Retina (tissue), 1 donor: ENCODE measurements around the gene COX18.

Experiments used
- DNase-seq: peaks from one replicate; pipeline ENCODE4 v3.0.0-alpha.2; 2016

Gene COX18

DNA sequence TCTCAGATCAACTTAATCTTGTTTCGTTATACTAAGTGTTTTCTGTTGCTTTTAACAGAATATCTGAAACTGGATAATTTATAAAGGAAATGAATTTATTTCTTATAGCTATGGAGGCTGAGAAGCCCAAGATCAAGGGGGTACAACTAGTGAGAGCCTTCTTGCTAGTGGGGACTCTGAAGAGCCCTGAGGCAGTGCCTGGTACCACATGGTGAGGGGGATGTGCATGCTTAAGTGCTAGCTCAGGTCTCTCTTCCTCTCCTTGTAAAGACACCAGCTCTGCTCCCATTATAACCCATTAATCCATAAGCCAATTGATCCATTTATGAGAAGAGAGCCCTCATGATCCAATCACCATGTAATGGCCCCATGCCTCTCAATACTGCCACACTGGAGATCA, 17.9 kb downstream of the COX18 start:
- no peak for DNase-seq

DNA sequence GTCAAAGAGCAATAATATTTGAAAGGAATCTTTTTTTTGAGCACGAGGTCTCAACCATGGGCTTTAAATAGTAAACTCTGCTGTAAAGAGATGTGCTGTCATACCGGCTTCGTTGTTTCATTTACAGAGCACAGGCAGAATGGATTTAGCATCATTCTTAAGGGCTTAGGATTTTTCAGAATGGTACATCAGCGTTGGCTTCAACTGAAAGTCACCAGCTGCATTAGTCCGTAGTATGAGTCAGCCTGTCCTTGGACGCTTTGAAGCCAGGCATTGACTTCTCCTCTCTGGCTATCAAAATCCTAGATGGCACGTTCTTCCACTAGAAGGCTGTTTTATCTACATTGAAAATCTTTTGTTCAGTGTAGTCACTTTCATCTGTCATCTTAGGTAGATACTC, 23.6 kb downstream of the COX18 start:
- no peak for DNase-seq

DNA sequence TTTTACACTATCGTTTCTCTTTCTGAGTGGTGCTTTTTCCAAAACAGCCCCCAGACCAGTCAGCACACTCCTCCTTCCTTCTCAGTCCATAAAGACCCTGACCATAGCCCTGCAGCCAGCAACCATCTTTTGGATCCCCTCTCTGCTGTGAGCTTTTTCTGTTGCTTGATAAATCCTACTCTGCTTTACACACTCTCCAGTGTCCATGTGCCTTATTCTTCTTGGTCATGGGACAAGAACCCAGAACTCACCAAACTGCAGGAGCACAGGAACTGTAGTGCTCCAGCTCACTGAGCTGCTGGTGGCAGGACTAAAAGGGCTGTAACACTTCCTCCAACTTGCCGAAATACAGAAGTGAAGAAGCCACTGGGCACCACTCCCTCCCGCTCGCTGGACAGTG, 32.5 kb downstream of the COX18 start:
- DNase-seq = no peak

DNA sequence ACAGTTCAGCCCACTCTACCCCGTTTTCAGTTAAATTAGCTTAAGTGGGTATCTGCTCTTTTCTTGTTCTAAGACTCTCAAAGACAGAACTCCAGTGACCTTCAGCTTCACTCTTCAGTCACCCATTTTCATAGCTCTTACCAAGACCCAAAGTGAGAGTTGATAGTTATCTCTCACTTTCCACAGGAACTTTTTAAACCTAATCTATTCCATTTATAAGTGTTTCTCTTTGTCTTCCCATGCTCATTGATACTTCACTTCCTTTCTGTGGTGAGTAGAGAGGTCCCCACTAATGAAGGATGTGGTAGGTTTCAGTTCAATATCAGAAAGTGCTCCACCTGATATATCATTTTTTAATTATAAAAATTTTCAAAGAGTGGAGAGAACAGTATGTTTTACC, 33.4 kb downstream of the COX18 start:
- DNase-seq = no peak

DNA sequence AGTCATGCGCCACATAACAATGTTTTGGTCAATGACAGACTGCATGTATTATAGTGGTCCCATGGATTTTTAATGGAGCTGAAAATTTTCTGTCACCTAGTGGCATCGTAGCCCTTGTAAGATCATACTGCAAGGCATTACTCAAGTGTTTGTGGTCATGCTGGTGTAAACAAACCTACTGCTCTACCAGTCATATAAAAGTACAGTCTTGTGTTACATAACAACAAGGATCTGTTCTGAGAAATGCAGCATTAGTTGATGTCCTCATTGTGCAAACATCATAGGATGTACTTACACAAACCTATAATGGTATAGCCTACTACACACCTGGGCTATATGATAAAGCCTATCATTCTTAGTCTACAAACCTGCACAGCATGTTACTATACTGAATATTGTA, 34.6 kb downstream of the COX18 start:
- DNase-seq = no peak

DNA sequence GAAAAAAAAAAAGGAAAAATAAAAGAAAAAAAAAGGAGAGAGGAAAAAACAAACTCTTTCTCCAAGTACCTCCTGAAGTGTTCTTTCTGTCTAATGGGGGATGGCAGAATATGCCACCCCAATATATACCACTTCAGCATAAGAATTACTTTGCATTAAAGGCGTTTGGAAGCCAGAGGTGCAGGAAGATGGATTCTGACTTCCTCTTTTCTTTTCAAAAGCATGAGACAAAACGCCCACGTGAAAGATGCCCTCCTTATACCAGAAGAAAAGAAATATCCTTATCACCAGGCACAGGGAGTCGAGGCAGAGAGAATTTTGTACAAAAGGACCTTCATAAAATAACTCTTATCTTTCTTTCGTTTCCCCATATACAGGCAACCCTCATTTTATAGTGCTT, 40.9 kb downstream of the COX18 start:
- DNase-seq = no peak

DNA sequence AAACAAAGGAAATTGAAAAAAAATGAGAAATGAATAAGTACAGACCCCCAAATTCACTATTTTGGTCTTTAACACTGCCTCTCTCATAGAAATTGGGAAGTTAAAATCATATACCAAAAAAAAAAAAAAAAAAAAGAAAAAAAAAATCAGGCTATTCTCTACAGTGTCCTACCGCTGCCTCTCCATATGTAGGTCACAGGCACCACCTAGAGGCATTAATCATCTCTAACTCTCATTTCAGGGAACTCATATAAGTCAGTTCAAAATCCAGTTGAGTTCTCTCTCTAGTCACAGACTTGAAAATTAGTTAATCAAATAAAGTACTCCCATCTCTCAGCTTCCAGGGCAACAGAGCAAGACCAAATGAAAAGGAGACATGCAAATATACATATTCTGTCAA, 47.9 kb downstream of the COX18 start:
- peak; percentile 11 for DNase-seq

DNA sequence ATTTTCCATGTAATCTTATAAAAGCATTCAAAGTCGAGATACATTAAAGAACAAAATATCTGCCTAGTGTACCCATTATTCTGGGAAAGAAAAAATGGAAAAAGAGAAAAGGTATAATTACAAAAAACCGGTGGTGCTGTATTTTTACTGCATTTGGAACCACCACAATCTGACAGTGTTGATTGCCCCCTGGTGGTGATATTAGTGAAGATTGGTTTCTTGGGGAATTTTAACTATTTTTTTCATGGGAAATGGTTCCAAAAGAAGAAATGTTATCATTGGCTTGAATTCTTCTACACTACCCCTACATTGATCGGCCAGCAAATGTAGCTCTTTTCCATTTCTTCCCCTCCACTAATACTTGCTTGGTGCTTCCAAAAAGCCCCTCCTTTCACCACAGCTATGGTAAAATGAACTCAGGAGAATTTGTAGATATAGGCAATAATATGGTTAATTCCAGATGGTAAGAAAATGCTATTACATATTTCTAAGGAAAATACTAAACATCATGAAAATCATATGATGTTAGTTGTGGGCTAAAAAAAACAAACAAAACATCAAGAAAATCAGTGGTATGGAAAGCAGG, 50.0 kb downstream of the COX18 start:
- peak; percentile 44 for DNase-seq

DNA sequence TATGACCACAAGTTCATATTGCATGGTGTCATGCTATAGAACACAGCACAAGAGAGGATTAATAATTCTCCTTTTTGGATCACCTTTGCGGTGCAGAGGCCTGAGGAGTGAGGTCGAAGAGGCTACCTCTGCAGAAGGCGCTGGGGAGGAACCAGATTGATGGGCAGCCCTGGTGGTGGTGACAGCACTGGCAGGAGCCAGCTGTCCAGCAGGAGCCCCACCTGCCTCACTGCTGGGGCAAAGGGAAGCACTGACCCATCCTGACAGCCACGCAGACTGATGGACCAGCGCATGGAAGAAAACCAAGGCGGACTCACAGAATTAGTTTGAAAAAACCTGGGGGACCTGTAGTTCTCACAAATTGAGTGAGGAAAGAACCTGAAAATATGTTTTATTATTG, 50.9 kb downstream of the COX18 start:
- DNase-seq = no peak

DNA sequence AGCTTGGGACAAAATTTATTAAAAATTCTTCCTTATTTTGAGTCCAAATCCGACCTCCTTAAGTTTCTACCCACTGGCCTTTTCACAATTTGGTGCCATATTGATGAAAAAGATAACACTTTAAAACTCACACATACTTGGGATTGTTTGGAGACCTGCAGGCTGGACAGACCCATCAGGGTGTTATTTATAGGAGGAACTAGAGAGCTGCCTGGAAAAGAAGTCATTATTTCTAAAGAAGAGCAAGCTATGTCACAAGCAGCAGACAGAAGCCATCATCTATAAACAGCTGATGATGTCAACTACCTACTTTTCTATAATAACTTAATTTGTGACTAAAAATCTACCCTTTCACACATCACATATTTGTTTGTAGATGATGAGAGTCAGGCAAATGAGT, 56.2 kb downstream of the COX18 start:
- DNase-seq = no peak

DNA sequence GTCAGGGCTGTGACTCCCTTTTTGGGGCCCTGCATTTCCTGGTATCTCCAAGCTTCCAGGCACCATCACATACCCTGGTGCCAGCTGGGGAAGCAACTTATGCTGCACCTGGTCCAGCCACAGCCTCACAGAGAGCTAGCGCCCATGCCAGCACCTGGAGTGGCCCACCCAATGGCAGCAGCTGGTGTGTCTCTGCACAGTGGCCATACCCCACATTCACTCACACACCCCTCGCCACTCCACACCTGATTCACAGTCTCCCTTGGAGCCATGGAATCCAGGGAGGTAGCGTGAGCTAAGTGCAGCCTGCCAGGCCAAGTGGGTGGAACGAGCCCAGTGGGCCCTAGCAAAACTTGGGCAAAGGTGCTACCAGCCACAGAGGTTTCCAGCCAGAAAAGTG, 56.8 kb downstream of the COX18 start:
- no peak for DNase-seq

DNA sequence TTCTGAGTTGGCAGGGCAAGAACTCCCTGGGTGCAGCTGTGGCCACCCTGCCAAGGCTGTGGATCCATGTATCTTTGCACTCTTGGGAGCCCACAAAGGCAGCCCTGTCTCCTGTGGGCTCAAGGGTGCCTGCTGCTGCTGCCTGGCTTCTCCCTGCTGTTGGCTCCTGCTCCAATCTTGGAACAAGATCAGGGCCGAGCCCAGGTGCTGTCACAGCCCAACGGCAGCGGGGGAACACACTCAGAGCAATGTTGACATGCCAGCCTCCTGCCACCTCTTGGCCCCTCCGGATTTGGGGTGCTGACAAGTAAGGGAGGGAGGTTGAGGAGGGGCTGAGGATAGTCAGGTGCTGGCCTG, 57.9 kb downstream of the COX18 start:
- DNase-seq = no peak

DNA sequence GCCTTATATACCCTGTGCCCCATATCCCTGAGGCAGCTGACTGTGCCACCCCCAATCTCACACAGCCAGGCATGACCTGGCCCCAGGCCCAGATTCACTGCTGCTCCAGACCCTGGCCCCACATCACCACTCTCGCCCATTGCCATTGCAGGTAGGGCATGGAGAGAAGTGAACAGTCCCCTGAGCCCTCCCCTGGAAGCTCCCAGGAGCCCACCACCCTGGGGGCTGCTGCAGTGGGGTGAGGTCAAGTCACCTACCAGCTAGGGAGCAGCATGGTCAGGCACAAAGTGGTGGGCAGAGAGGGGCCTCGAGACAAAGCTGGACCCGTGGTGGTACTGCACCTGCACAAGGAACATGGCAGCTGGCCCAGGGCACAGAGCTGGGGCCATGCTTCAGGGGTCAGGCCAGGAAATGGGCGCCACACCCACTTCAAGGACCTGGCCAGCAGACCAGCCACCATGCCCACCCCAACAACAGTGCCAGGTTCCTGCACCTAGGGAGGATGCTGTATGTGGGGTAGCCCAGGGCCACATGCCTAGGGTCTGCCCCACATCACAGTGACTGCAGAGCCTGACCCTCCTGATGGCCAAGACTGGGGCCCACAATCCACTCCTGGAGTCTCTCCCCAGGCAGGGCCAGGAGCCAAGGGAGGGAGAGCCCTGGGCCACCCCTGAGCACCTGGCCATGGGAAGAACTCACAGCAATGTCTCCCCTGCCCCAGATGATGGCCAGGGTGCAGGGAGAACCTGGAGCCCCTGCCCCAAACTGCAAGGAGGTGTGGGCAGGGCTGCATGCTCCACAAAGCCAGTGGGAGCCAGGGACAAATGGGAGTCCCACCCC, 58.5 kb downstream of the COX18 start:
- DNase-seq = no peak

DNA sequence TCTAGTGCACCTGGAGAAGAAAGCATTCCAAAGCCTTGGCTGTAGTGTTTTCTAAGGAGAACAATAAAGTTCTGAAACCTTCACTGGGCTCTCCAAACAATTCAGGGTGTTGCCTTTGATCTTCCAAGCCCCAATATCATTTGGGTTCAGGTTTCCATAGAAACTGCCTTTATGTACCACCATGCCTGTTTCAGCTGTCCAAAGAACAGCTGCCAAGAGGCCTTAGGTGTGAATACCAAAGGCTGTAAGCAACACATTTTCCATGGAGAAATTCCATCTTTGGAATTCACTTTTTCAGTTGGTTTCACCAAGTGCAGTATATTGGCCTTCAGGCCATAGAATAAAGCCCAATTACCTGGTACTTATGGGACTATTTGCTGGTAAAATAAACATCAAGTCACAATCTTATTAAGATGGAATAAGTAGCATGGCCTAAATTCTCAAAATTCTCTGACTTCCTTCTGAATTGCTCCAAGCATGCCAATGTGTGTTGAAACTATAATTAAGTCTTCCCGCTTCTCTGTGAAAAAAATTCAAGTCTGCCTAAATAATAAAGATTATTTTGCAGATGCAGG, 61.9 kb downstream of the COX18 start:
- DNase-seq = no peak

DNA sequence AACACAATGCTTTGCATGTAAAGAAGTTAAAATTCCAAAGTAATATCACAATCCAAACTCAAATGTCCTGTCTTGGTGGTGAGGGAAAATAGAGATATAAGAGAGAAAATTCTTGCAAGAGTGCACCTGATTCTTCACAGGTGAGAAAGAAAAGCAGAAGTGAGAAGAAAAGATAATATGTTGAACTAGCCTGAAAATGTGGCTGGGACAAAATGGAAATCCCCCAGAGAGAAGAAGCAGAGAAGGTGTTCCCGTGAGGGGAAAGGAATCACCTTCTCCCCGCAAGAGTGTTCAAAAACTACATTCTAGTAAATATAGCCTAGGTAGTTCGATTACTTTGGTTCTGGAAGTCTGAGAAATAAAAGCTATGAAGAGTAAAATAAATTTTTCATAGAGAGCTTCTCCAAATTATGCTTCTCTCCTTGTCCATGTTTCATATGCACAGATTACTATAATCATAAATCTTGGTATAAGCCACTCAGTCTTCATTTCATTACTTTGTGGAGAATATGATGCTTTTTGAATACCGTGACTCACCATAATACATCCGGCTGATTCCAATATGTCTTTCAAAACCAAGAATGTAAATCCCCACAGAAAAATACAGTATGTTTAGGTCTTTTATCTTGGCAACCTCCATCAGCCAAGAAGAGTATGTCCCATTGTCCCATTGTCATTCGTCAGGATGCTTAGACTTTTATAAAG, 63.1 kb downstream of the COX18 start:
- DNase-seq = no peak

DNA sequence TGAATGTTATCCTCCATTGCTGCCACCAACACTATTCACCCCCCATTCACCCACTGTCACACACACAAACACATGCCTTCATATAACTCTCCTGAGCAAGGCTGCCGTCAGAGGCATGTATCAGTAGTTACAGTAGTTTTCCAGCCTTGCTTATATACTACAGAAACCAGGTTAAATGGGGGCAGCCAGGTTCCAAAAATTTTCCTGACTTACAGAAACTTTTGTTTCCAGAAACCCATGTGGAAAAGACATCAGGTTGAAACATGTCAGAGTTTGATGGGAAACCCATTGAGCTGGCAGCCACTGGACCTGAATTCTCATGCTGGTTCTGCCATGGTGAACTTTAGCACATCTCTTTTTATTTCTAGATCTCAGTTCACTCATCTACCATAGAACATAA, 64.0 kb downstream of the COX18 start:
- no peak for DNase-seq
